Measurements from ENCODE around the gene CHGA. TPM values are rescaled to one million over a fixed set of nuclear protein-coding genes. Genes with fewer than 3 reads are reported as not detected.

The CHGA gene
- total RNA-seq, 1 experiment from 2014 or later: 8.5 TPM

GRCh38 chr14:92929689-92930608, 7.0 kb downstream of the CHGA start:
- Mint-ChIP-seq H3K27ac (no peak overlapping the region), H3K27me3 (ENCODE audit: low read depth) (peaks cover 21% of the 10 kb centered on the region), H3K4me1 (peaks cover 6% of the 10 kb centered on the region), H3K9me3 (no peaks in the 10 kb centered on the region), H3K4me3 (no peak overlapping the region), H3K36me3 (no peaks in the 10 kb centered on the region)
- POLR2A ChIA-PET: interaction anchor here (0.6 kb wide), 1 partner anchor 145 kb away, joined by 9 read pairs; no protein-coding TSS in a partner anchor
- ATAC-seq (no peak), DNase-seq (ENCODE audit: low spot score) (no peak)
- CTCF ChIA-PET: interaction anchor here (0.6 to 1.6 kb wide), 6 partner anchors 22 to 277 kb away, joined by 3 to 4 read pairs (median 3); partner anchors contain the start of genes GON7 and UBR7
- TF ChIP-seq JAZF1 (CRISPR knock-in tag; IDR thresholded peaks at IDR 0.05) (no peak), ZNF396 (CRISPR knock-in tag; IDR thresholded peaks at IDR 0.05; ENCODE audit: borderline replicate concordance) (no peak), SP1 (CRISPR knock-in tag; conservative IDR thresholded peaks at IDR 0.05) (no peak), FOXP4 (CRISPR knock-in tag; IDR thresholded peaks at IDR 0.05) (no peak), ZNF138 (CRISPR knock-in tag; conservative IDR thresholded peaks at IDR 0.05) (no peak), TCF7 (CRISPR knock-in tag; IDR thresholded peaks at IDR 0.05; ENCODE audit: low read depth) (no peak), ATF1 (CRISPR knock-in tag; IDR thresholded peaks at IDR 0.05) (no peak), EMX1 (CRISPR knock-in tag; IDR thresholded peaks at IDR 0.05) (no peak)
- TF ChIP-seq, protein P1, sequence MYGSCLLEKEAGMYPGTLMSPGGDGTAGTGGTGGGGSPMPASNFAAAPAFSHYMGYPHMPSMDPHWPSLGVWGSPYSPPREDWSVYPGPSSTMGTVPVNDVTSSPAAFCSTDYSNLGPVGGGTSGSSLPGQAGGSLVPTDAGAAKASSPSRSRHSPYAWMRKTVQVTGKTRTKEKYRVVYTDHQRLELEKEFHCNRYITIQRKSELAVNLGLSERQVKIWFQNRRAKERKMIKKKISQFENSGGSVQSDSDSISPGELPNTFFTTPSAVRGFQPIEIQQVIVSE (CRISPR knock-in tag; IDR thresholded peaks at IDR 0.05; ENCODE audit: borderline replicate concordance): no peak

DNA sequence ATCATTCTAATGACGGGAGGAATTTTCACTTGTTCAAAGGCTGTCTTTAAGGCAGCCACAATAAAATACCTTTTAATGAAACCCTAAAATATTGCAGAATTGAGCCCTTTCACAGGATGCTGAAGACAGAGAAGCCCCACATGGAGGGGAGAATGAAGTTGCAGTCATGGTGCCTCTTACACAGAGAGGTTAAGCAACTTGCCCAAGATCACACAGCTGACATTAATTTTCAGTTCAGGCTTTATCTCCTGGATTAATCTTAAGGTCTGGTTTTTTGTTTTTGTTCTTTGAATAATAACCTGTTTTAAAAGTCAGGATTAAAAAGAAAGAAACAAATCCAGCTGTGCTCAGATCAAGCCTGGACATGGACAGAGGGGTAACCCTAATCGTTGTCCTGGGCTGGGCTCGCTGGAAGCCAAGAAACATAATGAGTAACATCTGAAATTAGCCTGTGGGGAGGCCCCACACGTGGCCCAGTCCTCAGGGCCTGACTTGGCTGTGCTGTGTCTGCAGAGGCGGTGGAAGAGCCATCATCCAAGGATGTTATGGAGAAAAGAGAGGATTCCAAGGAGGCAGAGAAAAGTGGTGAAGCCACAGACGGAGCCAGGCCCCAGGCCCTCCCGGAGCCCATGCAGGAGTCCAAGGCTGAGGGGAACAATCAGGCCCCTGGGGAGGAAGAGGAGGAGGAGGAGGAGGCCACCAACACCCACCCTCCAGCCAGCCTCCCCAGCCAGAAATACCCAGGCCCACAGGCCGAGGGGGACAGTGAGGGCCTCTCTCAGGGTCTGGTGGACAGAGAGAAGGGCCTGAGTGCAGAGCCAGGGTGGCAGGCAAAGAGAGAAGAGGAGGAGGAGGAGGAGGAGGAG, 8.0 kb downstream of the CHGA start:
- Mint-ChIP-seq H3K27me3 (ENCODE audit: low read depth) (peaks cover 12% of the 10 kb centered on the region), H3K27ac (no peak overlapping the region), H3K36me3 (no peaks in the 10 kb centered on the region), H3K4me1 (no peaks in the 10 kb centered on the region), H3K4me3 (no peak overlapping the region), H3K9me3 (no peaks in the 10 kb centered on the region)
- ATAC-seq (no peak), DNase-seq (ENCODE audit: low spot score) (no peak)
- POLR2A ChIA-PET: no interaction called here
- TF ChIP-seq, protein P2, sequence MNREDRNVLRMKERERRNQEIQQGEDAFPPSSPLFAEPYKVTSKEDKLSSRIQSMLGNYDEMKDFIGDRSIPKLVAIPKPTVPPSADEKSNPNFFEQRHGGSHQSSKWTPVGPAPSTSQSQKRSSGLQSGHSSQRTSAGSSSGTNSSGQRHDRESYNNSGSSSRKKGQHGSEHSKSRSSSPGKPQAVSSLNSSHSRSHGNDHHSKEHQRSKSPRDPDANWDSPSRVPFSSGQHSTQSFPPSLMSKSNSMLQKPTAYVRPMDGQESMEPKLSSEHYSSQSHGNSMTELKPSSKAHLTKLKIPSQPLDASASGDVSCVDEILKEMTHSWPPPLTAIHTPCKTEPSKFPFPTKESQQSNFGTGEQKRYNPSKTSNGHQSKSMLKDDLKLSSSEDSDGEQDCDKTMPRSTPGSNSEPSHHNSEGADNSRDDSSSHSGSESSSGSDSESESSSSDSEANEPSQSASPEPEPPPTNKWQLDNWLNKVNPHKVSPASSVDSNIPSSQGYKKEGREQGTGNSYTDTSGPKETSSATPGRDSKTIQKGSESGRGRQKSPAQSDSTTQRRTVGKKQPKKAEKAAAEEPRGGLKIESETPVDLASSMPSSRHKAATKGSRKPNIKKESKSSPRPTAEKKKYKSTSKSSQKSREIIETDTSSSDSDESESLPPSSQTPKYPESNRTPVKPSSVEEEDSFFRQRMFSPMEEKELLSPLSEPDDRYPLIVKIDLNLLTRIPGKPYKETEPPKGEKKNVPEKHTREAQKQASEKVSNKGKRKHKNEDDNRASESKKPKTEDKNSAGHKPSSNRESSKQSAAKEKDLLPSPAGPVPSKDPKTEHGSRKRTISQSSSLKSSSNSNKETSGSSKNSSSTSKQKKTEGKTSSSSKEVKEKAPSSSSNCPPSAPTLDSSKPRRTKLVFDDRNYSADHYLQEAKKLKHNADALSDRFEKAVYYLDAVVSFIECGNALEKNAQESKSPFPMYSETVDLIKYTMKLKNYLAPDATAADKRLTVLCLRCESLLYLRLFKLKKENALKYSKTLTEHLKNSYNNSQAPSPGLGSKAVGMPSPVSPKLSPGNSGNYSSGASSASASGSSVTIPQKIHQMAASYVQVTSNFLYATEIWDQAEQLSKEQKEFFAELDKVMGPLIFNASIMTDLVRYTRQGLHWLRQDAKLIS (CRISPR knock-in tag; IDR thresholded peaks at IDR 0.05; ENCODE audit: borderline replicate concordance): no peak
- TF ChIP-seq GABPB1 (CRISPR knock-in tag; IDR thresholded peaks at IDR 0.05) (no peak), NFE2L1 (CRISPR knock-in tag; IDR thresholded peaks at IDR 0.05) (no peak), ZNF219 (CRISPR knock-in tag; IDR thresholded peaks at IDR 0.05; ENCODE audit: borderline replicate concordance) (no peak), ELF4 (CRISPR knock-in tag; IDR thresholded peaks at IDR 0.05; ENCODE audit: low read depth) (no peak), ZNF423 (CRISPR knock-in tag; IDR thresholded peaks at IDR 0.05) (no peak), FOXP4 (CRISPR knock-in tag; IDR thresholded peaks at IDR 0.05) (no peak), IRF2 (CRISPR knock-in tag; IDR thresholded peaks at IDR 0.05; ENCODE audit: borderline replicate concordance, low read depth) (no peak)
- TF ChIP-seq, protein P3, sequence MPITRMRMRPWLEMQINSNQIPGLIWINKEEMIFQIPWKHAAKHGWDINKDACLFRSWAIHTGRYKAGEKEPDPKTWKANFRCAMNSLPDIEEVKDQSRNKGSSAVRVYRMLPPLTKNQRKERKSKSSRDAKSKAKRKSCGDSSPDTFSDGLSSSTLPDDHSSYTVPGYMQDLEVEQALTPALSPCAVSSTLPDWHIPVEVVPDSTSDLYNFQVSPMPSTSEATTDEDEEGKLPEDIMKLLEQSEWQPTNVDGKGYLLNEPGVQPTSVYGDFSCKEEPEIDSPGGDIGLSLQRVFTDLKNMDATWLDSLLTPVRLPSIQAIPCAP (CRISPR knock-in tag; IDR thresholded peaks at IDR 0.05): no peak
- CTCF ChIA-PET: interaction anchor here (1.1 to 1.6 kb wide), 2 partner anchors 21 to 276 kb away, joined by 3 read pairs; partner anchors contain the start of genes GON7 and UBR7
